Measurements from ENCODE around the gene GPR137B. TPM values are rescaled to one million over a fixed set of nuclear protein-coding genes. Genes with fewer than 3 reads are reported as not detected.

Gene GPR137B
- total and polyA plus RNA-seq, 2 experiments from 2014 or later, result 4.5 to 11.1 TPM

- no peak for TF ChIP-seq EZH2phosphoT487 (IDR thresholded peaks at IDR 0.05; ENCODE audit: unreplicated experiment)
- no peak for TF ChIP-seq ZNF331 (CRISPR knock-in tag; IDR thresholded peaks at IDR 0.05; ENCODE audit: low read depth)
- no peak for TF ChIP-seq CREB1 (CRISPR knock-in tag; IDR thresholded peaks at IDR 0.05; ENCODE audit: low read depth)
- no peak for TF ChIP-seq JUNB (IDR thresholded peaks at IDR 0.05; ENCODE audit: unreplicated experiment)
- TF ChIP-seq CTCF (conservative IDR thresholded peaks at IDR 0.05; ENCODE audit: low read depth in 2 of 2), result no peak
- TF ChIP-seq NANOG (IDR thresholded peaks at IDR 0.05; ENCODE audit: borderline replicate concordance), result no peak
These were observed 50.8 kb downstream of the GPR137B start (continued) for GRCh38 chr1:236193184-236193583.

- H3K27ac ChIP-seq (ENCODE audit: low read depth), result no peak overlapping the region
- DNase-seq (ENCODE audit: low spot score) (no peak), ATAC-seq (no peak)
- H3F3A ChIP-seq (replicated peaks; ENCODE audit: low read depth), result no peaks in the 10 kb centered on the region
- Mint-ChIP-seq H3K4me1 (no peaks in the 10 kb centered on the region), H3K27ac (no peak overlapping the region), H3K4me3 (no peak overlapping the region), H3K9me3 (peaks cover 28% of the 10 kb centered on the region), H3K36me3 (ENCODE audit: low read depth) (peaks cover 50% of the 10 kb centered on the region), H3K27me3 (ENCODE audit: insufficient read depth, low read depth, poor library complexity) (no peaks in the 10 kb centered on the region)
- H3K79me2 ChIP-seq (replicated peaks; ENCODE audit: insufficient read depth), result no peaks in the 10 kb centered on the region
- H3K4me3 ChIP-seq, result no peak overlapping the region
- H2AFZ ChIP-seq, result no peak overlapping the region
- H3K4me2 ChIP-seq, result no peak overlapping the region
- no peaks in the 10 kb centered on the region; the same call in 1 of the 2 replicates for H3K36me3 ChIP-seq (ENCODE audit: insufficient read depth)
- no peaks in the 10 kb centered on the region for H3K27me3 ChIP-seq (ENCODE audit: insufficient read depth)
- peaks cover under 1% of the 10 kb centered on the region; the same call in 1 of the 2 replicates for H3K4me1 ChIP-seq (ENCODE audit: insufficient read depth)
- no peaks in the 10 kb centered on the region for H4K20me1 ChIP-seq (replicated peaks; ENCODE audit: insufficient read depth)
- H3K9me2 ChIP-seq (ENCODE audit: insufficient read depth), result no peaks in the 10 kb centered on the region
- TF ChIP-seq NANOG (IDR thresholded peaks at IDR 0.05; ENCODE audit: borderline replicate concordance), result no peak
- no peak for TF ChIP-seq STAT1 (IDR thresholded peaks at IDR 0.05; ENCODE audit: unreplicated experiment)
- no peak for TF ChIP-seq EZH2 (IDR thresholded peaks at IDR 0.05; ENCODE audit: low read depth, unreplicated experiment)
- TF ChIP-seq ZNF114 (CRISPR knock-in tag; IDR thresholded peaks at IDR 0.05), result no peak
- TF ChIP-seq ZNF462 (CRISPR knock-in tag; IDR thresholded peaks at IDR 0.05), result no peak
- TF ChIP-seq REST (IDR thresholded peaks at IDR 0.05; ENCODE audit: unreplicated experiment), result no peak
- no peak for TF ChIP-seq POLR2AphosphoS5 (IDR thresholded peaks at IDR 0.05; ENCODE audit: low read depth)
- no peak for TF ChIP-seq CTCF (conservative IDR thresholded peaks at IDR 0.05; ENCODE audit: low read depth in 2 of 2)
- no peak for TF ChIP-seq EZH2phosphoT487 (IDR thresholded peaks at IDR 0.05; ENCODE audit: unreplicated experiment)
These were observed 58.6 kb downstream of the GPR137B start for GRCh38 chr1:236200925-236201324.
